ENCODE measurements around the gene PDSS2.

GRCh38 chr6:107491760-107492660 is 32.6 kb upstream of the PDSS2 start:
- no peak for TF ChIP-seq CTCF (conservative IDR thresholded peaks at IDR 0.05; ENCODE audit: low read depth, low read length)
- no peak for TF ChIP-seq EZH2 (IDR thresholded peaks at IDR 0.05; ENCODE audit: borderline replicate concordance, low read depth, low read length, poor library complexity, severe bottlenecking)
